GM18520 (cell line): ENCODE results near the gene GADL1.

ENCODE experiments used
- ATAC-seq: cut with Tn5 transposase; IDR thresholded peaks from one replicate; pipeline ENCODE4 v1.9.1; 2021; ENCODE audit not compliant: unreplicated experiment

Gene GADL1, protein sequence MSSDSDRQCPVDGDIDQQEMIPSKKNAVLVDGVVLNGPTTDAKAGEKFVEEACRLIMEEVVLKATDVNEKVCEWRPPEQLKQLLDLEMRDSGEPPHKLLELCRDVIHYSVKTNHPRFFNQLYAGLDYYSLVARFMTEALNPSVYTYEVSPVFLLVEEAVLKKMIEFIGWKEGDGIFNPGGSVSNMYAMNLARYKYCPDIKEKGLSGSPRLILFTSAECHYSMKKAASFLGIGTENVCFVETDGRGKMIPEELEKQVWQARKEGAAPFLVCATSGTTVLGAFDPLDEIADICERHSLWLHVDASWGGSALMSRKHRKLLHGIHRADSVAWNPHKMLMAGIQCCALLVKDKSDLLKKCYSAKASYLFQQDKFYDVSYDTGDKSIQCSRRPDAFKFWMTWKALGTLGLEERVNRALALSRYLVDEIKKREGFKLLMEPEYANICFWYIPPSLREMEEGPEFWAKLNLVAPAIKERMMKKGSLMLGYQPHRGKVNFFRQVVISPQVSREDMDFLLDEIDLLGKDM

DNA sequence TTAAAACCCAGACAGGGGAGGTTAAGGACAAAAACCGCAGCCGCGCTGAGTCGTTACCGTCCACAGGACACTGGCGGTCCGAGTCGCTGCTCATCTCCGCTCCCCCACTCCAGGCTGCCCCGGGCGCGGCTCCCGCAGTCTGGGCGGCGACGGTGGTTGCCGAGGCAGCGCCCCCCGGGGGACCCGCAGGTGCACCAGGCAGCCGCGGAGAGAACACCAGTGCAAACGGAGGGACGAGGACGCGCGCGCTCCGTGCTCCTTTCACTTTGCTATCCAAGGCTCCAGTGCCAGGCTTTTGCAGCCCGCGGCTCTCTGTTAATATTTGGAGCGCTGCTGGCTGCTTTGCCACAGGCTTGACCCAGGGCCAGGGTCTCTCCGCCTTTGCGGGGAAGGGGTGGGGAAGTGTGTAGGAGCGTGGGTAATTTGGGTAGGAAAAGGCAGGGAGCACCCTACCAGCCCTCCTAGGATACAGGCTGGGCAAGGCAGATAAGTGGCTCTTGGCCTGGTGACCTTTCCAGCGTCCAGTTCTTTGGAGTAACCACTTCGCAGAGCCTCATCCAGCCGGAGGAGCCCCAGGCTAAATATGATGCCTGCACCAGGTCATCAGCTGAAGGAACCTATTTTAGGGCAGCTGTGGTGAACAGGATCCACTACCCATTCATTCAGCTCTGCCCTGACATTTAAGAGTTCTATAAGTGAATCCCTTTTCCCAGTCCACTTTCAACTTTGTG lies at the start of gene GADL1:
Gene GADL1, minus strand, starts transcription at position 141 of the 731 bp plus-strand sequence. Its CDS starts 47 bp downstream, at position 94.
- ATAC-seq, result no peak

DNA sequence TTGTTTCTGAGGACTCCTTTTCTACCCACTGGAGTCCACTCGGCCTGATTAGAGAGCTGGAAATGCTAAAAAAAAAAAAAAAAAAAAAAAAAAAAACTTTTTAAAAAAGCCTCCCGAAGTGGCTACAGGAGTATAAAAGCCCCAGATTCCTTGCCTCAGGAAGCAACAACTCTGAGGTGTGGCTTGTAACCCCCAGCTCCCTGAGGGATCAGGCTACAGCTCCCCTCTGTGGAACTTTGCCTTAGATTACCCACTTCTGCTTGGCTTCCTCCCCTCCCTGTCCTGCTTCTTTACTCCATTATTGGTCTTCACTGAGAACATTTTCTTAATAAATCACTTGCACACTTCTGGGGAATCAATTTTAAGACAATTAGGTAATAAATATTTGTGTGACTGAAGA lies 49.7 kb upstream of the GADL1 start:
- no peak for ATAC-seq

DNA sequence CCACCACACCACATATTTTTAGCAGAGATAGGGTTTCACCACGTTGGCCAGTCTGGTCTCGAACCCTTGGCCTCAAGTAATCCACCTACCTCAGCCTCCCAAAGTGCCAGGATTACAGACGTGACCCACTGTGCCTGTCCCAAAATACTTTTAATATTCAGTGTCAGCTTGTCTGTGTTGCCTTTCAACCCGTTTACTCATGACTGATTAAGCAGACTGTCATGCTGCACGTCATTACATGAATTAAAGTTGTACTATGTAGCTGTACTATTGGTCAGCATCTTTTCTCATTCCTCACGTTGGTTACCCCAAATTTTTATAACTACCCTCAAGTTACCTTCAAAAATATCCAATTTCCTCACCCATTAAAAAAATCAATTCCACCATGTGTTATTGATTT lies 48.7 kb upstream of the GADL1 start:
- no peak for ATAC-seq

DNA sequence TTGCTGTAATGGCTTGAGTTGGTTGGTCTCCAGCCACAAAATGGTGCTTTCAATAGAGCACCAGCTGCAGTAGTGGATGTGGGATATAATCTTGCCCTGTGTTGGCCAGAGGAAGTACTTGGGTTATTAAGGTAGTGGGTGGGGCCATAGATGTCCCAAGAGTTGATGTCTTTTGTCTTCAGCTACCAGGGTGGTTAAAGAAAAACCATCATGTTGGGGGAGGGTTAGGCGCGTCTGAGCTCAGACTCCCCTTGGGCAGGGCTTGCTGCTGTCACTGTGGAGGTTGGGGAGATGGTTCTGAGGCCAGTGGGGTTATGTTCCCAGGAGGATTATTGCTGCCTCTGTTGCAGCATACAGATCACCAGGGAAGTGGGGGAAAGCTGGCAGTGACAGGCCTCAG lies 46.9 kb upstream of the GADL1 start:
- no peak for ATAC-seq

DNA sequence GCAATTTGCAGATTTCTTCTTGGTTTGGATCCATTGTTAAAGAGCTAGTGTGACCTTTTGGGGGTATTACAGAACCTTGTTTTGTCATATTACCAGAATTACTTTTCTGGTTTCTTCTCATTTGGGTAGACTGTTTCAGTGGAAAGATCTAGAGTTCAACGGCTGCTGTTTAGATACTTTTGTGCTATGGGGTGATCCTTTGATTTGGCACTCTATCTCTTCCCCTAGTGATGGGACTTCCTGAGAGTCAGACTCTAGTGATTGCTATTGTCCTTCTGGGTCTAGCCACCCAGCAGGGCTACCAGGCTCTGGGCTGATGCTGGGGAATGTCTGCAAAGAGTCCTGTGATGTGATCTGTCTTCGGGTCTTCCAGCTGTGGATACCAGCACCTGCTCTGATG lies 46.3 kb upstream of the GADL1 start:
- ATAC-seq, result no peak

DNA sequence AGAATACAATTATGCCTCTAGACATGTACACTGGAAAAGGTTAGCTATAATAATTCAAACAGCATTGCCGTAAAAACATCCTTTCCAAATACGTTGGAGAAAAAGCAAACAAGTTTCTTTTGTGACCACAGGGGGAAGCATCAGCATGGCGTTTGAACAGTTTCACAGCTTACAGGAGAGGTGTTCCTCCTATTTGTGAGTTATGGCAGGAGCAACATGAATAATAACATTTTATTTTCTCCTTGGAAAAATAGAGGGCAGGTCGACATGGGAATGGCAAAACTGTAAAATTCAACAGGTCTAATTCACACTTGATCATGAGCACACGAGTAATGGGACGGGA lies 39.7 kb upstream of the GADL1 start:
- no peak for ATAC-seq

DNA sequence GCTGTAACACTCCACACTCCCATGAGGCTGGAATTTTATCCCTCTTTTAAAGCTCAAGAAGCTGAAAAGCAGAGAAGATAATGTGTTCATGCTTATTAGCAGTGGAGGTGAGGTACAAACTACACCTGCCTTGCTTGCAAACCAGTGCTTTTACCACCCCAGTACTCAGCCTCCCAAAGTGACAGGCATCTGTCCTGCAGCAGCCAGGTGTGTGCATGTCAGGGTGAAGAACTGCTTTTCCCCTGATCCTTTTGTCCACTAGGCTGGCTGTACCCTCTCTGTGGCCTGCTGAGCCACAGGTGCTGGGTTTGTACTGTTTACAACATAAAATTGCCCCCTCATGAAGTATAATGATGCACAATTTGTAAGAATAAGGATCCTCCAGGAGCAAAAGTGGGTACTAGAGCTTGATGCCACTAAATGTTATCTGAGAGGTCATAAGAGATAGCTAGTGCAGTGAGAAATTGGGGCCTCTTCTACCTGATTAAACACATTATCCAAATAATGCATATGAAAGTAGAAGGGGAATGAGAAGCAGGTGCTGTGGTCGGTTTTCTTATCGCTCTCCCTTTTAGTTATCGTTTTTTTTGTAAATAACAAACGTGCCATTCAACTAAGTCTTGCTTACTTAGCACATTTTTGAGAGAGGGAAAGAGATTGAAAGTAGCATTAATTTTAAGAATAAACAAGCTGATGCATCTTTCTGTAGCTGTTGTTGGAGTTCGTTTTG lies 39.2 kb upstream of the GADL1 start:
- ATAC-seq, result no peak

DNA sequence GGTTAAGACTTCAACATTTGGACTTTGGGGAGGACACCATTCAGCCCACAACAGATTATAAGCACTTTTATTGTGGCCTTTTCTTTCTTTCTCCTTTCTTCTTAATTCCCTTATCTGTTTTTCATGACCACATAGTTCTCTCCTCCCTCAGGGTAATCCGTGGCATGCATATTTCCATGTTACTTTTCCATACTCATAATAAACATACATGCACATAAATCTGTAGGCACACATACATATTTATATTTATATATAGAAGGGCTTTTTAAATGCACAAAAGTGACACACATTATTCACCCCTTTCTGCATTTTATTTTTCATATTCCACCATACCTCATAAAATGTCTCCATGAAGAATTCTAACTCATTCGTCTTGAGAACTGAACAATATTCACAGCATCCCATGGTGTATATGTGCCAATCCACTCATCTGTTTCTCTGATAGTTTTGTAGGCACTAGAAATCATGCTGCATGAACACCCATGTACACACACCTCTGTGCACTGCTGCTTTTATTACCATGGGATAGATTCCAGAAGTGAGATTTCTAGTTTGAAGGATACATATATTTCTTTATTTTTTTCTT lies 38.1 kb upstream of the GADL1 start:
- no peak for ATAC-seq

DNA sequence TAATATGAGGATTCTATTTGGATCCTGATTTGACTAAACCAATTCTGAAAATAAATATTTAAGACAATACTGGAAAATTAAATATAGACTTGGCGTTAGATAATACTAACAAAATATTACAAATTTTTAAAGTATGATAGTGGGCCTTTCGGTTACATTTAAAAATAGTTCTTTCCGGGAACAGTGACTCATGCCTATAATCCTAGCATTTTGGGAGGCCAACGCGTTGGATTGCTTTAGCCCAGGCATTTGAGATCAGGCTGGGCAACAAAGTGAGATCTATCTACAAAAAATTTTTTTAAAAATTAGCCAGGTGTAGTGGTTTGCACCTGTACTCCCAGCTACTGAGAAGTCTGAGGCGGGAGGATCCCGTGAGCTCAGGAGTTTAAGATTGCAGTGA lies 30.3 kb upstream of the GADL1 start:
- no peak for ATAC-seq

DNA sequence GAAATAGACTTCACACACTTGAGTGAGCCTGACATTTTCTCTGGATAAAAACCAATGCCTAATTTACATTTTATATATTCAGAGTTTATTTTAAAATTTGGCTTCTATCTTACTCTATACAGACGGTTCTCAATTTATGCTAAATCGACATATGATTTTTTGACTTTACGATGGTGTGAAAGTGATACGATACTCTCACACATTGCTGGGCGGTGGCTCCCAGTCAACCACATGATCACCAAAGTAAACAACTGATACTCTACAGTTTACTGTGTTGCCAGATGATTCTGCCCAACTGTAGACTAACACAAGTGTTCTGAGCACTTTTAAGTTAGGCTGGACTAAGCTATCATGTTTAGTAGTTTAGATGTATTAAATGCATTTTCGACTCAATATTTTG lies 25.1 kb upstream of the GADL1 start:
- no peak for ATAC-seq

DNA sequence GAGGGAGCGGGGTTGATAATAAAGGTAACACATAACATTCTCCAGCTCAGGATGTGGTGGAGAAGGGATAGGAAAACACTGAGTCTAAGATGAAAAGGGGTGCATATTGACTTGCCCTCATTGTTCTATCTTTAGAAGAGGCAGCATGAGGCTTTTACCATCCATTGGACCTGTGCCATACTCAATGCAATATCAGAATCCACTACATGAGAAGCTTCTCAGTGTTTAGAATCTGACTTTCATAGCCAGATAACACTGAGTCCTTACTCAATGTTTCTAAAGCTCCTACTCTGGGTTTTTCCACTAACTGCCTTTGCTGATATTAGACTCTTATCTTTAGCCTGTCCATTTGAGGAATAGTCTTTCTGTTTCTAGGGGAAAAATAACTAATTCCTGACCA lies 24.3 kb upstream of the GADL1 start:
- no peak for ATAC-seq

DNA sequence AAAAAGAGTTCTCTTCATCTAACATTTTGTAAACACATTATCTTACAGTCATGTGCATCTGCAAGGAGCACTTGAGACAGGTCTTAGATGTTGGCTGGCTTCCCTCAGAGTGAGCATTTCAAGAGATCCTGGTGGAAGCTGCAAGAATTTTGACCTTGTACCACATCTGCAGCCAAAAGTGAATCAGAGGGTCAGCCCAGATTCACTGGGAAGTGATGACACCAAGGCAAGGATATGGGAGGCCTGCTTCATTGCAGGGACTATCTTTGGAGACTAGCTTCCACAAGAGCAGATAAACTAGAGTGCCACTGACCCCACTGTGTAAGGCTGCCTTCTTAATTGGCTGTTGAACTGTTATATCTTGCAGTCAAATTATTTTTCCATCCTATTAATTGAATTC lies 21.3 kb upstream of the GADL1 start:
- ATAC-seq, result no peak

DNA sequence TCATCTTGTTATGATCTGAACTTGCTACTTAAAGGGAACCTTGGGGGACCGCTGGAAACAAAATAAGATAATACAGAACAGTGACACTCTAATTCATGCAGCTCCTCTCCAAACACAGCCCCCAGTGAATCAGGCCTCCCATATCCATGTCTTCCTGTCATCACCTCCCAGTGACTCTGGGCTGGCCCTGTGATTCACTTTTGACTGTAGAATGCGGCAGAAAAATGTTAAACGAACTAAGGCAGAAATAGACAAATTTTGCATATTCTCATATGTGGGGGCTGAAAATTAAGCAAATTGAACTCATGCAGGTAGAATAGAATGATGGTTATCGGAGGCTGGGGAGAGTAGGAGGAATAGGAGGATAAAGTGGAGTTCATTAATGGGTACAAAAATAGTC lies 20.2 kb upstream of the GADL1 start:
- no peak for ATAC-seq

DNA sequence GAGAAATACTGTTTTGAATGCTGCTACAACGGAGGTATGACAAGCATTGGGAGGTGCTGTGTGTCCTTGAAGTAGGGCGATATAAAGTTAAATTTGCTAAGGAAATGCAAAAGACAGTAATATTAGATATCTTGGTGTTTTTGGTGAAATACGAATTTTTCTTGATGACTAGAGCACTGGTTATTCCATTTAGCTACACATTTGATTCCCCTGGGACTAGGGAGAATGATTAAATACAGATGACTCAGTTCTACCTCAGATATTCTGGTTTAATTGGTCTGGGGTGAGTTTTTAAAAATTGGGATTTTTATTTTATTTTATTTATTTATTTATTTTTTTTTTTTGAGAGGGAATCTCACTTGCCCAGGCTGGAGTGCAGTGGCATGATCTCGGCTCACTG lies 18.7 kb upstream of the GADL1 start:
- no peak for ATAC-seq

DNA sequence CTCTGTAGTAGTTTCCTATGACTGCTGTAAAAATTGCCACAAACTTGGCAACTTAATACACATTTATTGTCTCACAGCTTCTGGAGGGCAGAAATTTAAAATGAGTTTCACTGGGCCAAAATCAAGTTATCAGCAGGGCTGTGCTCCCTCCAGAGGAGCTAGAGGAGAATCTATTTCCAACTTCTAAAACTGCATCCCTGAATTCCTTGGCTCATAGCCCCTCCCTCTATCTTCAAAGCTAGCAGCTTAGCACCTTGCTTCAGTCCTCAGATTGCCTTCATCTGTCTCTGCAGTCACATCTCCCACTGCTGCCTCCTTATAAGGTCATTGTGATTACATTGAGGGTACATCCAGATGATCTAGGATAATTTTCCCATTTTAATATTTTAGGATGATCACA lies 17.8 kb upstream of the GADL1 start:
- no peak for ATAC-seq

DNA sequence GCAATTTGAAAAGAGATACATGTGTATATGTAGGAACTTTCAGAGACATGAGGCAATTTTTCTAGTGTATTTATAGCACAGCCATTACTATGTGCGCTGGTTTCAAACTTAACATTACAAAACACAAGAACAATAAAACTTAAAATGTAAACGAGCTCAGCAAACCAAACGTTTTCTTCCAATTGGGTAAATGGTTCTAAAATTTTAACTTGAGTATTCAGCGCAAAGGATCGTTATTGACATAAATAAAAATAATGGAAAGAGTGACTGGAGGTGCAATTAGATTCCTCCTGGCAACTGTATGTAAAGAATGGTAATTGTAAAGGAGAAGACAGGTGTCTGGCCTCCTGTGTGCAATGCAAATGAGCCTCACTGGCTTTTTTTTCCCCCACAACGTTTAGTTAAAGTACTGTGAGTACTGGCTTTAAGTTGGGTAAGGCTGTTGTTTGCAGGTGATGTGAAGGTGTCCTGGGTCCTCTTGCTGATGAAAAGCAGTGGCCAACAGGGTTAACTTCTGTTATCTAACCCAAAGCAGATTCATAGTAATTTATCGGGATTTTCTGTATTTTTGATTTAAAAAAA lies 14.1 kb upstream of the GADL1 start:
- ATAC-seq, result no peak

DNA sequence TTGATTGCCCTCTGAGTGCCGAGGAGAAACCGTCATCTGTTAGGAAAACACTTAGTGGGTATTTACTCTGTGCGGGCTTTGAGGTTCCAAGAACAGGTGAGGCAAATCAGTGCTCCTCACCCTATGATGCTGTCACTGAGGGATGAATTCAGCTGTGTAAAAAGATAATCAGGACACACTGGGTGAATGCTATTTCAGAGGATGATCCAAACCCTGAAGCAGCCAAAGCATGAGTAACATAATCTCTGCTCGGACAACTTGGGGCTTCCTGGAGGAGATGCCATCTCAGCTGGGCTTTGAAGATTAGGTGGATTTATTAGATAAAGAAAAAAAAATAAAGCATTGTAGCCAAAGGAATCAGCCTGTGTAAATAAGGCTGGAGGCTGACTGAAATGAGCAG lies 10.5 kb upstream of the GADL1 start:
- no peak for ATAC-seq

DNA sequence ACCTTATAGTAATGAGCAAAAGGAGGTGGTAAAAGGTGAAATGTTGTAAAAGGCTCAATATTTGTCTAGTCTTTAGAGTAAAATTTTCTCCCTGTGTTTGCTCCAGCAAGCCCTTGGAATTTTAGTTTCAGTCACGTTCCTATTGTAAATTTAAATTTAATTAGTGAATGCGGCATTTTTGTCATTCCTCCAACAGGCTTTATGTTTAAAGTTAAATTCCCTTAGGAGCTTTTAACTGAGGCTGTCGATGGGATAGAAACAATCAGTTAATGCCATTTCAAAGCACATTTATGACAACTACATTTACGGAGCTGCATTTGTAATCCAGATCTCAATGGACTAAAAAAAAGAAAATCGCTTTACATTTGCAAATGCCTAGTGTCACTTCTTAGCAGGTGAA lies 868 bp upstream of the GADL1 start:
- ATAC-seq, result no peak

DNA sequence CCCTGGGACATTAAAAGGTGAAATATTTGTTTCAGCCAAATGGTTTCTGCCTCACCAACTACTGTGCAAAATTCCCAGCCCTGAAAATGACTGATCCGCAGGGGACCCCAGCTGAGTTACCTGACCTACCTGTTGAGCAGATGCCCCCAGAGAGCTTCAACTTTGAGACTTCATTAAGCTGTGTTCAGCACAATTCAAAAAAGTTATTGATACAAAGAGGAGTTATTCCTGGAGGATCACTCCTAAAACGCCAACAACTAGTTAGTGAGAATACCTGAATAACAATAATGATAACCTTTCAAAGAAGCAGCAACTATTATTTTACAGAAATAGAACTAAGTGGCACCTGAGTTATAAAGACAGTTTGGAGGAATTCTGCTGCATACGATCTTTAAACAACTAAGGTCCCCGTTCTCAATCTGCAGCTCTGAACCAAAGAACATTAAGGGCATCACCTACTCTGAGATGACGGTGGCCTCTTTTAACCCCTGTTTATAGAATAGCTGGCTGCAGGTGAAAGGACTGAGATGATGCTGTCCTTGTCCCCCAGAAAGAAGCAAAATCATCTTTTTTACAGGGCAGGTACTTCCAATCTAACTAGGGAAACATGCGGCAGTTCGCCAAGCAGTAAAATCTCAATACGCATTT lies 659 bp downstream of the GADL1 start:
- ATAC-seq, result no peak

DNA sequence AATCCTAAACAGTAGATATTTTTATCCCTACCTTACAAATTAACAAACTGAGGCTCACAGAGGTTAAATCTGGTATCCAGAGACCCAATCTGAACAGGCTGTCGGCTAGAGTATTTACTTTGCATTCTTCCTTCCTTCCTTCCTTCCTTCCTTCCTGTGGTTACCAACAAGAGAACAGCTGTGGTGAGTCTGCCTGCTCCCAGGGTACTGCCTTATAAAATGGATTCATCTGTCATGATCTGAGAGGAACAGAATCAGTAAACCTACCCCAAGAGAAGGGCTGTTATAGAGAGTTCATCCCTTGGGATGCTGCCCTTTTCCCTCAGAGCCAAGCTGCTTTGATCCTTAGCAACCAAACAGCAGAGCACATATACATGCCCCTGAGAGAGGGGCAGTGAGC lies 3.6 kb downstream of the GADL1 start:
- no peak for ATAC-seq

DNA sequence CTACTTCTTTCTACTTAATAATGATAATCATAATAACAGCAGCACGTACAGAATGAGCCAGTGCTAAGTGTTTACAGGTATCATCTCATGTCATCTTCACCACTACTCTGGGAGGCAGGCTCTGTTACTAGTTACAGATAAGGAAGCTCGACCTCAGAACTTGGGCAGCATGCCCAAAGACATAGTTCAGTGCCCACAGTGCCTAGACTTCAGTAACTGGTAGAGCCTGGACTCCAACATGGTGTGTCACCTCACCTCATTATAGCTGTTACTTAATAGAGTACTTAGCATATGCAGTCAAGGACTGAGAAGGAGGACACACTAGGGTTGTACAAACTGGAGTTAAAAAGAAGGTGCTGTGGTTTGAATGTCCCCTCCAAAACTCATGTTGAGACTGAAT lies 7.6 kb downstream of the GADL1 start:
- ATAC-seq, result no peak
